PC-9 (cell line): Measurements from ENCODE around the gene C2orf68.

Source experiments
- CTCF ChIP-seq: fragments of 200-600 bp; sonication (generic); conservative IDR thresholded peaks from 2 replicates; pipeline ENCODE4 v1.6.1; 2017; ENCODE audit warnings: mixed run types, antibody characterized with exemption, mild to moderate bottlenecking, moderate library complexity
- EZH2 ChIP-seq: fragments of 200-600 bp; sonication (generic); IDR thresholded peaks from 2 replicates; pipeline ENCODE4 v1.8.0; 2017; ENCODE audit warnings: antibody characterized with exemption, low read depth

GRCh38 chr2:85577386-85578242 is 34.3 kb downstream of the C2orf68 start, which contains the start of gene VAMP8:
- TF ChIP-seq CTCF (no peak), EZH2 (no peak)
